Gastroesophageal sphincter (tissue), 4 donors: Measurements from ENCODE around the gene STX8. TPM values are rescaled to one million over a fixed set of nuclear protein-coding genes. Genes with fewer than 3 reads are reported as not detected.
A peak's percentile ranks its signal among the peaks of the same experiment; 100 is the strongest.

Source experiments
- ATAC-seq: fragments of 150-250 bp; one replicate; pipeline ENCODE4 v1.9.1; 2016; ENCODE audit warnings: mild to moderate bottlenecking, moderate library complexity
- H3K27ac ChIP-seq, 4 donors: fragments of 200-600 bp; sonication (generic) in 3 of 4; 1 replicate in 3 of 4; 2 replicates in 1 of 4; pipeline ENCODE4 v1.5.1; 2016 to 2019
- H3K27me3 ChIP-seq: fragments of 200-600 bp; sonication (generic); one replicate; pipeline ENCODE4 v1.5.1; 2019
- H3K36me3 ChIP-seq, 2 donors: fragments of 200-600 bp; sonication (generic); one replicate each; pipeline ENCODE4 v1.5.1; 2019; ENCODE audit warnings: control low read depth in 1 of 2
- H3K4me1 ChIP-seq, 3 donors: fragments of 200-600 bp; sonication (generic); 1 replicate in 2 of 3; 2 replicates in 1 of 3; pipeline ENCODE4 v1.5.1; 2016 to 2019; ENCODE audit warnings: control low read depth in 2 of 3
- H3K4me3 ChIP-seq, 2 donors: fragments of 200-600 bp; sonication (generic); one replicate each; pipeline ENCODE4 v1.5.1; 2019; ENCODE audit warnings: mild to moderate bottlenecking in 1 of 2, moderate library complexity in 1 of 2
- H3K9me3 ChIP-seq, 3 donors: fragments of 200-600 bp; sonication (generic); one replicate each; pipeline ENCODE4 v1.5.1; 2017 to 2019; ENCODE audit warnings: control low read depth in 2 of 3
- EP300 ChIP-seq: sonication (generic); formaldehyde crosslinking; IDR thresholded peaks from one replicate; pipeline ENCODE4 v1.6.1; 2017; ENCODE audit warnings: antibody characterized with exemption, mild to moderate bottlenecking
- POLR2A ChIP-seq, 2 donors: fragments of 450-650 bp; IDR thresholded peaks; one replicate each; pipeline ENCODE4 v1.6.1; 2017; ENCODE audit warnings: antibody characterized with exemption in 2 of 2, mild to moderate bottlenecking in 2 of 2, moderate library complexity in 1 of 2
- POLR2AphosphoS5 ChIP-seq: sonication (generic); formaldehyde crosslinking; IDR thresholded peaks from one replicate; pipeline ENCODE4 v1.6.1; 2017; ENCODE audit warnings: antibody characterized with exemption
- WGBS, 2 donors: methylation state at CpG; one replicate each; pipeline ENCODE4 v1.1.5; 2018; ENCODE audit warnings: low coverage in 1 of 2; 5-methylcytosine and 5-hydroxymethylcytosine counted together
- total RNA-seq, 4 donors: library from RNA; depleted of rRNA; stranded (reverse); fragments of >200 nt; gene quantifications; one replicate each; pipeline ENCODE4 v1.1.0, GENCODE V29; 2016
- TF ChIP-seq, protein P1 (sequence below), 4 experiments: fragments of 200-600 bp in 2 of 4; fragments of 450-650 bp in 2 of 4; sonication (generic) in 1 of 4; IDR thresholded peaks; one replicate each; pipeline ENCODE4 v1.5.1; 2017 to 2019; ENCODE audit warnings: antibody characterized with exemption in 4 of 4, mild to moderate bottlenecking in 2 of 4, moderate library complexity in 2 of 4

The STX8 gene
- total RNA-seq, 4 donors from 2014 or later, result 67.9 to 106 (median 87.1) TPM

DNA sequence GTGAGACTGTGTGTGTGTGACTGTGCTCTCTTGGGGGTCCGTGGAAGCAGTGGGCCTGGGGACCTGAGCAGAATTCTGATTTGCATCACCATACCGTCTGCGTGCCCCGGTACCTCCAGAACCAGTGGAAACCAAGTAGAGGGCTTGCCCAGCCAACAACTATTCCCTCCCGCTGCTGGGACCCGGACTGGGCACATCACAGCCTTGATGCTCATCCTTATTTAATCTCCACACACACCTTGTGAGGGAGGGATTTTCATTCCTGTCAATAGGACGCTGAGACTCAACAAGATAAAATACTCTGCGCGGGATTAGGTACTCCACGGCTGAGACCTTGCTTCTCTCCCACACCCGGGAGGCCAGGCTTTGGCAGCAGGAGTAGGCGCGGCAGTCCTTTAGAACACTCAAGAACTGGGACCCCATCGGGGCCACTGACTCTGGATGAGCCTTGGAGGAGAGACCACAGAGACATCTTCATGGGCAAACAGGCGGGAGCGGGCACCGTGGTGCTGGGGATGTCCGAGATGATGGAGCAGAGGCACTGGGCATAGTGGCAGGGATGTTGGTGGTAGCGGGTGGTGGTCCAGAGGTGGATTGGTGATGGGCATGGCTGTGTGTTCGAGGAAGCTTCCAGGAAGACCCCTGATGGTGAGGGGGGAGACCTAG is 346.3 kb downstream of the STX8 start:
- H3K36me3 ChIP-seq, result no peaks in the 10 kb centered on the region
- no peak overlapping the region for H3K4me3 ChIP-seq
- H3K27ac ChIP-seq, result peak overlapping the region in 3 of 4 donors; percentile 80 to 92 (median 91)
- 93 to 100% methylated on average over 2 of the region's 20 CpGs for WGBS, 2 donors
- no peaks in the 10 kb centered on the region for H3K9me3 ChIP-seq
- TF ChIP-seq POLR2A (IDR thresholded peaks at IDR 0.05), result no peak
- TF ChIP-seq POLR2AphosphoS5, result no peak
- TF ChIP-seq, protein P1, sequence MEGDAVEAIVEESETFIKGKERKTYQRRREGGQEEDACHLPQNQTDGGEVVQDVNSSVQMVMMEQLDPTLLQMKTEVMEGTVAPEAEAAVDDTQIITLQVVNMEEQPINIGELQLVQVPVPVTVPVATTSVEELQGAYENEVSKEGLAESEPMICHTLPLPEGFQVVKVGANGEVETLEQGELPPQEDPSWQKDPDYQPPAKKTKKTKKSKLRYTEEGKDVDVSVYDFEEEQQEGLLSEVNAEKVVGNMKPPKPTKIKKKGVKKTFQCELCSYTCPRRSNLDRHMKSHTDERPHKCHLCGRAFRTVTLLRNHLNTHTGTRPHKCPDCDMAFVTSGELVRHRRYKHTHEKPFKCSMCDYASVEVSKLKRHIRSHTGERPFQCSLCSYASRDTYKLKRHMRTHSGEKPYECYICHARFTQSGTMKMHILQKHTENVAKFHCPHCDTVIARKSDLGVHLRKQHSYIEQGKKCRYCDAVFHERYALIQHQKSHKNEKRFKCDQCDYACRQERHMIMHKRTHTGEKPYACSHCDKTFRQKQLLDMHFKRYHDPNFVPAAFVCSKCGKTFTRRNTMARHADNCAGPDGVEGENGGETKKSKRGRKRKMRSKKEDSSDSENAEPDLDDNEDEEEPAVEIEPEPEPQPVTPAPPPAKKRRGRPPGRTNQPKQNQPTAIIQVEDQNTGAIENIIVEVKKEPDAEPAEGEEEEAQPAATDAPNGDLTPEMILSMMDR (IDR thresholded peaks at IDR 0.05), result no peak
- no peak for TF ChIP-seq EP300
- no peaks in the 10 kb centered on the region for H3K27me3 ChIP-seq
- H3K4me1 ChIP-seq, result peaks cover 2 to 74% (median 11%) of the 10 kb centered on the region in 3 donors
- no peak for ATAC-seq

DNA sequence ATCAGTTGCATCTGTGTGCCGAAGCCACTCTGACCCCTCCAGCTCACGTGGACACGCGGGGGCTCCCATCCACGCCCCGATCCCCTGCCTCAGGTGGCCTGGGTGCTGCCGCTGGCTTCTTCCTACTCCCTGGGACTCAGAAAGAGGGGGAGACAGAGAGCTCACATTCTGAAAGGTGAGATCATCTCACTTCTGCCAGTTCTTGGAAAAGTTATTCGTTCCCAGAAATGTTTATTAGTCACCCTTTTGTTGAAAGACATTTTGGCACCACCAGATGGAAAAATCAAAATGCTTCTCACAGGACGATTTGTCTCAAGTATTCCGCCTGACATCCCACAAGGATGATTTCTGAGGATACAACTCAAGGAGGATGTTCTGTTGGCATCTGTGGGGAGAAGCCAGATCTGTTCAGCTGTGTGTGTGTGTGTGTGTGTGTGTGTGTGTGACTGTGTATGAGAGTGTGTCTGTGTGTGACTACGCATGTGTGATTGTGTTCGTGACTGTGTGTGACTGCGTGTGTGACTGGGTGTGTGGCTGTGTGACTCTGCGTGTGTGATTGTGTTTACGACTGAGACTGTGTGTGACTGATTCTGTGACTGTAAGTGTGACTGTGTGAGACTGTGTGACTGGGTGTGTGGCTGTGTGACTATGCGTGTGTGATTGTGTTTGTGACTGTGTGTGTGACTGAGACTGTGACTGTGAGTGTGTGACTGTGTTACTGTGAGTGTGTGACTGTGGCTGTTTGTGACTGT is 347.0 kb downstream of the STX8 start:
- H3K4me1 ChIP-seq, result peaks cover 2 to 75% (median 11%) of the 10 kb centered on the region in 3 donors
- WGBS, 2 donors, result 12 to 28% methylated on average over 2 to 3 of the region's 16 CpGs
- peak; percentile 80 for ATAC-seq
- no peaks in the 10 kb centered on the region for H3K9me3 ChIP-seq
- no peak overlapping the region for H3K4me3 ChIP-seq
- H3K36me3 ChIP-seq, result no peaks in the 10 kb centered on the region
- H3K27ac ChIP-seq, result peak overlapping the region; percentile 40 to 92 (median 86)
- TF ChIP-seq, protein P1 (IDR thresholded peaks at IDR 0.05), result peak in 1 of 4 experiments; percentile 34
- TF ChIP-seq POLR2AphosphoS5 (peak; percentile 98), EP300 (no peak)
- H3K27me3 ChIP-seq, result no peaks in the 10 kb centered on the region

DNA sequence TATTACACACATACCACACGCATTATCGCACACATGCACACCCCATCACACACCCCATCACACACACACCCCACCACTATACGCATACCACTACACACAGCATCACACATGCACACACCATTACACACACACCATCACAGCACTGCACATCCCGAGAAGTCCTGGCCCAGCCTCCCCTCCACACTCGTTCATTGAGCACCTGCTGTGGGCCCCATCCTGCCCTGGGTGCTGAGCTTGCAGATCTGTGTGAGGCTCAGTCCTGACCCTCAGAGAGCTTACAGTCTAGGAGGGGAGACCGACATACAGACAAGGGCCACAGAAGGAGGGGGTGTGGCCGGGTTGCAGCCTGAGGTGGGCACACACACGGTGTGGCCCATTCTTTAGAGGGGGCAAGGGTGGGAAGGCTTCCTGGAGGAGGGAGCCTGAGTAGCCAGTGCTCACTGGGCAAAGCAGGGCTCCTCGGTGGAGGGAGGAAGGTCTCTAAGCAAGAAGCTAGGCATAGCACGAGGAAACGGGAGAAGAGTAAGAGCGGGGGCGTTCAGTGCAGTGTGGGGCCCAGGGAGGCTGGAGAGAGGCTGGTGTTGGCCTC is 347.7 kb downstream of the STX8 start:
- Histone ChIP-seq H3K4me3 (no peak overlapping the region), H3K9me3 (no peaks in the 10 kb centered on the region), H3K27ac (peak overlapping the region; percentile 40 to 92 (median 86)), H3K4me1 (peaks cover 2 to 70% (median 11%) of the 10 kb centered on the region in 3 donors), H3K27me3 (no peaks in the 10 kb centered on the region), H3K36me3 (peaks cover 0 to 3% of the 10 kb centered on the region in 2 donors)
- TF ChIP-seq POLR2A (IDR thresholded peaks at IDR 0.05) (no peak), EP300 (no peak), POLR2AphosphoS5 (no peak)
- TF ChIP-seq, protein P1 (IDR thresholded peaks at IDR 0.05), result no peak
- ATAC-seq, result peak; percentile 1
- 50 to 87% methylated on average over 5 to 6 of the region's 13 CpGs for WGBS, 2 donors

DNA sequence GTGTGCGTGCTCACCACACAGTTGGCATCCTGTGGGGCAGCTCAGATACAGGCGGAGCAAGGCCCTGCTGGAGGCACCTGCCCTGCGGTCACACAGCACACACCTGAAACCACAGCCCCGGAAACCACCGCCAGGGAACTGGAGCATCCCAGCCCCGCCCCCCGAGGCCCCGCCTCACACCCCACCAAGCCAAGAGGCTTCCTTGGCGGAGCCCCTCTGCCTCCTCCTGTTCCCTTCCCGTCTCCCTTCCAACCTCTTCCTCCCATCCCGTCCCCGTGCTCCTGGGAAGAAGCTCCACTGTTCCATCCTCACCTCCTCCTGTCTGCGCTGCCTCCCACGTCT is 348.9 kb downstream of the STX8 start:
- no peak for ATAC-seq
- H3K27ac ChIP-seq, result peak overlapping the region in 3 of 4 donors; percentile 80 to 92 (median 91)
- H3K36me3 ChIP-seq, result peaks cover 0 to 14% of the 10 kb centered on the region in 2 donors
- WGBS, 2 donors, result 91% methylated on average over 4 of the region's 14 CpGs; no CpG with 5 or more reads in 1 of the 2 donors
- no peak overlapping the region for H3K4me3 ChIP-seq
- no peak for TF ChIP-seq POLR2AphosphoS5
- TF ChIP-seq, protein P1 (IDR thresholded peaks at IDR 0.05), result no peak
- no peak for TF ChIP-seq EP300
- no peak for TF ChIP-seq POLR2A (IDR thresholded peaks at IDR 0.05)
- peaks cover 2 to 59% (median 11%) of the 10 kb centered on the region in 3 donors for H3K4me1 ChIP-seq
- H3K9me3 ChIP-seq, result no peaks in the 10 kb centered on the region
- H3K27me3 ChIP-seq, result no peaks in the 10 kb centered on the region
